Right lobe of liver (tissue), 4 donors: ENCODE measurements around the gene KIF26A.

Experiments
- CTCF ChIP-seq, 4 donors: fragments of 200-600 bp in 3 of 4; fragments of 450-650 bp in 1 of 4; IDR thresholded peaks; one replicate each; pipeline versions ENCODE4 v1.5.1 to v1.8.0; 2016 to 2022; ENCODE audit warnings: antibody characterized with exemption in 4 of 4, mild to moderate bottlenecking in 2 of 4
- POLR2A ChIP-seq: fragments of 450-650 bp; IDR thresholded peaks from one replicate; pipeline ENCODE4 v1.6.1; 2017; ENCODE audit warnings: antibody characterized with exemption, mild to moderate bottlenecking
- donor health status: DM: no; HTN: no; CAD: no.
- donor health status: DM: no; HTN: no; CAD: no.
- donor health status: DM: no; HTN: yes; CAD: no.

DNA sequence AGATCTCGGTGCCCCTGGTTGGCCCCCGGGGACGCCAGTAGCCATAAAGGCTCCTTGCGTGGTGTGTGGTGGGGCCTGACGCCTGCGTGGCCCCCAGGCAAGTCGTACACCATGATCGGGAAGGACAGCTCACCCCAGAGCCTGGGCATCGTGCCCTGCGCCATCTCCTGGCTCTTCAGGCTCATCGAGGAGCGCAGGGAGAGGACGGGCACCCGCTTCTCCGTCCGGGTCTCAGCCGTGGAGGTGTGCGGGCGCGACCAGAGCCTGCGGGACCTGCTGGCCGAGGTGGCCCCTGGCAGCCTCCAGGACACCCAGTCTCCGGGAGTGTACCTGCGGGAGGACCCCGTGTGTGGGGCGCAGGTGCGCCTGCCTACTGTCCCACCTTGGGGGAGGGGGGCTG, 34.5 kb downstream of the KIF26A start:
- no peak for TF ChIP-seq CTCF (IDR thresholded peaks at IDR 0.05)
- no peak for TF ChIP-seq POLR2A
